B cell (primary cell): ENCODE results near the gene CRB3. TPM values are rescaled to one million over a fixed set of nuclear protein-coding genes. Genes with fewer than 3 reads are reported as not detected.
A peak's percentile ranks its signal among the peaks of the same experiment; 100 is the strongest.

Experiments
- ATAC-seq: fragments of 200-7000 bp; cut with Tn5 transposase; one replicate; pipeline ENCODE4 v1.10.0; 2021; ENCODE audit warnings: low read depth, mild to moderate bottlenecking, moderate number of reproducible peaks, moderate library complexity
- CTCF ChIA-PET: fragments of 350-600 bp; sonication (Branson Sonifier 250); formaldehyde crosslinking; loops from one replicate; lab custom pipeline; 2021; ENCODE audit warnings: antibody characterized with exemption, inconsistent platforms; lab: Charles Lee
- POLR2A ChIA-PET: fragments of 350-600 bp; sonication (Branson Sonifier 250); formaldehyde crosslinking; loops from one replicate; lab custom pipeline; 2021; ENCODE audit warnings: antibody characterized with exemption; lab: Charles Lee
- DNase-seq: peaks from one replicate; pipeline ENCODE4 v3.0.0; 2013
- H2AFZ ChIP-seq: 2 replicates; pipeline ENCODE4 v1.6.1; 2012; ENCODE audit warnings: mild to moderate bottlenecking, low read depth, low read length; ENCODE audit not compliant: insufficient read depth, poor library complexity, severe bottlenecking
- H3K27ac ChIP-seq, 2 donors: 1 replicate in 1 of 2; 2 replicates in 1 of 2; pipeline ENCODE4 v1.5.1; 2012 to 2013; ENCODE audit warnings: low read length in 2 of 2, mild to moderate bottlenecking in 2 of 2, moderate library complexity in 1 of 2
- H3K27me3 ChIP-seq, 4 experiments: fragments of 200-600 bp in 1 of 4; sonication (generic) in 1 of 4; replicated peaks in 1 of 4; 1 replicate in 2 of 4; 2 replicates in 2 of 4; pipeline versions ENCODE4 v1.6.1 to v1.7.0; 2013 to 2016; ENCODE audit warnings: low read length in 3 of 4, mild to moderate bottlenecking in 2 of 4, mixed read lengths in 1 of 4, moderate library complexity in 1 of 4; ENCODE audit not compliant: insufficient read depth in 4 of 4, control insufficient read depth in 3 of 4; ENCODE audit errors: control extremely low read depth in 1 of 4
- H3K36me3 ChIP-seq, 2 experiments: replicated peaks in 1 of 2; 1 replicate in 1 of 2; 2 replicates in 1 of 2; pipeline versions ENCODE4 v1.6.1 to v1.7.1; 2013; ENCODE audit warnings: low read length in 1 of 2; ENCODE audit not compliant: insufficient read depth in 2 of 2, control insufficient read depth in 1 of 2; ENCODE audit errors: control extremely low read depth in 1 of 2, extremely low read depth in 1 of 2
- H3K4me1 ChIP-seq, 2 donors: fragments of 200-600 bp in 1 of 2; sonication (generic) in 1 of 2; 1 replicate in 1 of 2; 2 replicates in 1 of 2; pipeline versions ENCODE4 v1.5.1 to v1.6.1; 2013 to 2017; ENCODE audit warnings: low read length in 2 of 2; ENCODE audit not compliant: control insufficient read depth in 2 of 2, insufficient read depth in 2 of 2
- H3K4me2 ChIP-seq: replicated peaks from 2 replicates; pipeline ENCODE3; 2012; ENCODE audit warnings: mild to moderate bottlenecking, low read depth, low read length; ENCODE audit not compliant: poor library complexity, severe bottlenecking
- H3K4me3 ChIP-seq, 5 experiments: fragments of 200-600 bp in 1 of 5; sonication (generic) in 1 of 5; 1 replicate in 3 of 5; 2 replicates in 2 of 5; pipeline versions ENCODE4 v1.5.1 to v1.7.0; 2011 to 2016; ENCODE audit warnings: low read length in 4 of 5, mild to moderate bottlenecking in 4 of 5, low read depth in 2 of 5, control low read depth in 1 of 5, moderate library complexity in 1 of 5; ENCODE audit not compliant: insufficient read depth in 1 of 5; ENCODE audit errors: control extremely low read depth in 1 of 5, extremely low read depth in 1 of 5
- H3K79me2 ChIP-seq: fragments of 200-600 bp; sonication (generic); one replicate; pipeline ENCODE4 v1.6.0; 2016; ENCODE audit warnings: low read length; ENCODE audit not compliant: control insufficient read depth, insufficient read depth
- H3K9ac ChIP-seq: fragments of 200-600 bp; sonication (generic); 2 replicates; pipeline ENCODE4 v1.6.1; 2017; ENCODE audit warnings: mild to moderate bottlenecking, low read length, moderate library complexity
- H3K9me3 ChIP-seq, 3 donors: one replicate each; pipeline versions ENCODE4 v1.6.1 to v1.7.1; 2013; ENCODE audit warnings: low read length in 2 of 3; ENCODE audit not compliant: control insufficient read depth in 2 of 3, insufficient read depth in 1 of 3; ENCODE audit errors: control extremely low read depth in 1 of 3
- H4K20me1 ChIP-seq: 2 replicates; pipeline ENCODE4 v1.6.0; 2012; ENCODE audit warnings: mild to moderate bottlenecking, low read length; ENCODE audit not compliant: insufficient read depth, control insufficient read depth, poor library complexity, severe bottlenecking
- H3K27ac Mint-ChIP-seq: one replicate; pipeline ENCODE4 v1.8.0; 2021; ENCODE audit warnings: mixed read lengths
- H3K27me3 Mint-ChIP-seq: one replicate; pipeline ENCODE4 v1.8.0; 2021; ENCODE audit warnings: mixed read lengths
- H3K4me1 Mint-ChIP-seq: one replicate; pipeline ENCODE4 v1.8.0; 2021; ENCODE audit warnings: mixed read lengths
- H3K4me3 Mint-ChIP-seq: one replicate; pipeline ENCODE4 v1.8.0; 2021; ENCODE audit warnings: mixed read lengths
- H3K9me3 Mint-ChIP-seq: one replicate; pipeline ENCODE4 v1.8.0; 2022; ENCODE audit warnings: mixed read lengths; ENCODE audit not compliant: insufficient read depth
- EZH2 ChIP-seq: IDR thresholded peaks from 2 replicates; pipeline ENCODE4 v1.6.1; 2012; ENCODE audit warnings: borderline replicate concordance, low read depth, mild to moderate bottlenecking, moderate library complexity, low read length; ENCODE audit not compliant: insufficient read depth, poor library complexity, severe bottlenecking
- WGBS: methylation state at CpG from one replicate; pipeline ENCODE4 v1.1.5; 2013; ENCODE audit warnings: missing lambda C conversion rate; ENCODE audit not compliant: insufficient coverage; 5-methylcytosine and 5-hydroxymethylcytosine counted together
- intact Hi-C: fragments of 100-400 bp; cut with micrococcal nuclease; formaldehyde crosslinking; loops from one replicate; pipeline ENCODE4 v1.10.0; 2022
- polyA plus RNA-seq: library from polyadenylated mRNA; depleted of rRNA; stranded (reverse); fragments of >200 nt; gene quantifications from 2 replicates; pipeline ENCODE4 v1.2.3, GENCODE V29; 2012
- total RNA-seq, 2 donors: library from RNA; stranded (reverse); fragments of 120-200 nt in 1 of 2; gene quantifications; 1 replicate in 1 of 2; 2 replicates in 1 of 2; pipeline versions ENCODE4 v1.2.3 to v1.2.4, GENCODE V29; 2013 to 2022
- TF ChIP-seq, protein P1 (sequence below): fragments of 200-600 bp; IDR thresholded peaks from one replicate; pipeline ENCODE4 v1.8.0; 2022; ENCODE audit warnings: antibody characterized with exemption, mild to moderate bottlenecking

CRB3 gene
- total and polyA plus RNA-seq, 2 donors (not counting 1 experiment from before 2014, with no cell fraction given): 2.1 to 3.6 TPM

DNA sequence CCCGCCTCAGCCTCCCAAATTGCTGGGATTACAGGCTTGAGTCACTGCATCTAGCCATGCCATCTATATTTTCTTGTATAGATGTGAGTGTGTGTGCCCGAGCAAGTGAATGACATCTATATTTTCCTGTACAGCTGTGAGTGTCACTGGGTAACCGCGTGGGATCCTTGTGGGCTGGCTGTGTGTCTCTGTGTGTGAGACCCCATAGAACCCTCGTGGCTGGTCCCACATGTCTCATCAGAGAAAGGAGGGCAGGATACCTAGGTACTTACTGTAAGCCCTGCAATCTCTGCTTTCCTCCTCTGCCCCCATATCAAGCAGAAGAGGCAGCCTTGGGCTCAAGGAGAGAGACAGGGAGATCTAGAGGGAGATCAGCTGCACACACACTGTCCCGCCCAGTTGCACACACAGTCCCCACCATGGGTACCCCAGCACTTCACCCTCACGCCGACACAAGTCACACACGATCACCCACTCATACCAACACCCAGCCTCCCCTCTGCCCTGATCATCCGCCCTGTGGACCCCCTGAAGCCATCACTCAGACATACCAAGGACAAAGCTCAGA is 16.9 kb downstream of the CRB3 start:
- Mint-ChIP-seq H3K27me3 (no peaks in the 10 kb centered on the region), H3K4me3 (peak overlapping the region; percentile 98), H3K4me1 (peaks cover 26% of the 10 kb centered on the region), H3K27ac (peak overlapping the region; percentile 95), H3K9me3 (no peaks in the 10 kb centered on the region)
- Histone ChIP-seq H3K4me3 (peak overlapping the region; percentile 61 to 97 (median 73)), H3K27me3 (no peaks in the 10 kb centered on the region), H3K4me2 (peak overlapping the region; percentile 88), H3K4me1 (peaks cover 13 to 23% of the 10 kb centered on the region in 2 donors), H3K79me2 (peaks cover 51% of the 10 kb centered on the region), H3K9me3 (peaks cover 0 to 11% (median 0%) of the 10 kb centered on the region in 3 donors), H4K20me1 (peaks cover 13% of the 10 kb centered on the region), H3K9ac (peak overlapping the region; percentile 98), H2AFZ (peak overlapping the region; percentile 96), H3K36me3 (peaks cover 0 to 34% of the 10 kb centered on the region in 2 experiments), H3K27ac (peak overlapping the region; percentile 89 to 95)
- intact Hi-C loops: loop anchor here (2.0 to 5.0 kb wide), 2 partner anchors 36 to 109 kb away; partner anchors contain the start of gene ALKBH7
- 15% methylated on average over 8 of the region's 10 CpGs for WGBS
- peak; percentile 16 for DNase-seq
- POLR2A ChIA-PET: interaction anchor here (0.5 to 1.7 kb wide), 12 partner anchors 12 to 264 kb away, joined by 3 to 9 read pairs (median 4); partner anchors contain the start of genes CRB3 and SLC25A23
- CTCF ChIA-PET: interaction anchor here (0.6 to 2.3 kb wide), 11 partner anchors 10 to 873 kb away, joined by 3 to 8 read pairs (median 3); partner anchors contain the start of gene TUBB4A
- no peak for TF ChIP-seq EZH2
- TF ChIP-seq, protein P1, sequence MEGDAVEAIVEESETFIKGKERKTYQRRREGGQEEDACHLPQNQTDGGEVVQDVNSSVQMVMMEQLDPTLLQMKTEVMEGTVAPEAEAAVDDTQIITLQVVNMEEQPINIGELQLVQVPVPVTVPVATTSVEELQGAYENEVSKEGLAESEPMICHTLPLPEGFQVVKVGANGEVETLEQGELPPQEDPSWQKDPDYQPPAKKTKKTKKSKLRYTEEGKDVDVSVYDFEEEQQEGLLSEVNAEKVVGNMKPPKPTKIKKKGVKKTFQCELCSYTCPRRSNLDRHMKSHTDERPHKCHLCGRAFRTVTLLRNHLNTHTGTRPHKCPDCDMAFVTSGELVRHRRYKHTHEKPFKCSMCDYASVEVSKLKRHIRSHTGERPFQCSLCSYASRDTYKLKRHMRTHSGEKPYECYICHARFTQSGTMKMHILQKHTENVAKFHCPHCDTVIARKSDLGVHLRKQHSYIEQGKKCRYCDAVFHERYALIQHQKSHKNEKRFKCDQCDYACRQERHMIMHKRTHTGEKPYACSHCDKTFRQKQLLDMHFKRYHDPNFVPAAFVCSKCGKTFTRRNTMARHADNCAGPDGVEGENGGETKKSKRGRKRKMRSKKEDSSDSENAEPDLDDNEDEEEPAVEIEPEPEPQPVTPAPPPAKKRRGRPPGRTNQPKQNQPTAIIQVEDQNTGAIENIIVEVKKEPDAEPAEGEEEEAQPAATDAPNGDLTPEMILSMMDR: no peak
- ATAC-seq: peak; percentile 4
